Adipose tissue (tissue), 3 donors: Measurements from ENCODE around the gene HIBCH. TPM values are rescaled to one million over a fixed set of nuclear protein-coding genes. Genes with fewer than 3 reads are reported as not detected.

Experiments used
- H3K27ac ChIP-seq: one replicate; pipeline ENCODE4 v1.5.1; 2013; ENCODE audit warnings: low read depth, low read length
- WGBS, 3 donors: extraction: QIAGEN DNeasy Blood & Tissue Kit; methylation state at CpG; one replicate each; pipeline ENCODE4 v1.1.7; 2013; 5-methylcytosine and 5-hydroxymethylcytosine counted together
- polyA plus RNA-seq, 3 donors: library from polyadenylated mRNA; stranded (reverse); fragments of 200-250 nt; gene quantifications; one replicate each; pipeline ENCODE4 v1.2.3, GENCODE V29; 2013
- donor health status: healthy with polysubstance abuse.
- donor health status: Bipolar disorder and iron deficiency.
- donor health status: healthy.

HIBCH gene
- polyA plus RNA-seq, 3 donors: 14.9 to 29.0 (median 19.0) TPM

DNA sequence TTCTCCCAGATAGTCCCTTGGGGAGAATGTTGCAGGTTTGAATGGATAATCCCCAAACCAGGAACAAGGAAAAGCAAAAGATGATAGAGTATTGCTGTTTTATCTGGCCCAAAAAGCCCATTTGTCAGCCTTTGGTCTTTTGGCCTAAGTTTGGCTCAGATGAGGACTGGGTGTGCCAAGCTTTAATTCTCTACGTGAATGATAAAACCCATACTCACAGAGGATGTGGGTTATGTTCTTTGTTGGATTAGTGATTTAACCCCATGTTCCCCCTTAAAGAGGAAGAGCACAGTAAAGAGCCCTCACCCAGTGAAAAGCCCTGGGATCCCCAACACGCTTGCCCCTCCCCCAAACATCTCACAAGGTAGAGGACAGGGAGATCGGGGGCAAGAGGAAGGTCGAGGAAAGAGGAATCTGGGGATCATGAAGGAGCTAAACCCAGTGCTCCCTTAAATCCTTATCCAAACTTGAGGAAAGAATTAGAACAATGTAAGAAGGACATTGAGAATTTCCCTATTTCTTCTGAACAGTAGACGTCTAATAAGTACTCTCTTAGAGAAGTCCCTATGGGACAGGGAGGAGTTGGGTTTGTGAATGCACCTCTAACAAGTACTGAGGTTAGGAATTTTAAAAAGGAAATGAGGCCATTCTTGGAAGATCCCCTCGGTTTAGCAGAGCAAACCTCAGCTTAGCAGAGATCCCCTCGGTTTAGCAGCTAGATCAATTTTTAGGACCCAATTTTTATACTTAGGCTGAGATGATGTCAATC lies 105.0 kb downstream of the HIBCH start:
- 51 to 70% (median 57%) methylated on average over 7 of the region's 7 CpGs for WGBS, 3 donors
- H3K27ac ChIP-seq: no peak overlapping the region

DNA sequence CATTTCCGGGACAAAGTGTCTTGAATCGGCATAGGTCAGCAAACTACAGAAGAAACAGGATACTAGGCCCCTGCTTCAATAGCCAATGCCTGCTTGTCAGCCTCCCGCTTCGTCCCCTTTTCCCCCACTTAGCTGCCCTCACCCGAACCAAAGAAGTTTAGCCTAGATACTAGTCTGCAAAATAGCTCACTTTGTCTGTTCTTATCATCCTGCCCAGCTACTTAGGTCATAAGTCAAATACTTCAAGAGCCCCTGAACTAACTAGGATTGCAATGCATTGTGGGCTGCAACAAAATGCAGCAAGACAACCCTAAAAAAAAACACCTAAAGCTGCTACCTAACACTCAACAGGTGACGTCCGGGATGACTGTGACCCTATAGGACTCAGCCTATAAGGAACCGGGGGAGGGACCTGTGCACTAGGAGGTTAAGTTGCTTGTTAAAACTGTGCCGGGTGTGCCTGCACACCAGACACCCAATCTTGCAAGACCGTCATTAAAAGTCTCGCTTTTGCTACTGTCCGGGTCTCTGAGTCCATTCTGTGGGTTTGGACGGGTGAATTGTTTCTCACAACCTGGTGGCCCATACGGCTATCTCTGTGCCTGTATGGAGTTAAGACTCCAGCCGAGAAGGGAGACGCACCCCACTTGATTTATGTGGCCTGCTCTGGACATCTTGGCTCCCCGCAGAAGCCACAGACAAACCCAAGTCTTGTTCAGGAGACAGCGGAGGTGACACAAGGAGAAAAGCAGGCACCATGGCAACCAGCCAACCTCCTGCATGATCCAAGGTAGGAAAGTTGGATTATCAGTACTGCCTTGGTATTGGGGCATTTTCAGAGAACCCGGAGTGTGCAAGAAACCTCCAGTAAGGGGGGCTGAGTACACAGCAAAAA lies 105.9 kb downstream of the HIBCH start:
- WGBS, 3 donors: 85 to 94% (median 89%) methylated on average over 19 of the region's 19 CpGs
- H3K27ac ChIP-seq: no peak overlapping the region

DNA sequence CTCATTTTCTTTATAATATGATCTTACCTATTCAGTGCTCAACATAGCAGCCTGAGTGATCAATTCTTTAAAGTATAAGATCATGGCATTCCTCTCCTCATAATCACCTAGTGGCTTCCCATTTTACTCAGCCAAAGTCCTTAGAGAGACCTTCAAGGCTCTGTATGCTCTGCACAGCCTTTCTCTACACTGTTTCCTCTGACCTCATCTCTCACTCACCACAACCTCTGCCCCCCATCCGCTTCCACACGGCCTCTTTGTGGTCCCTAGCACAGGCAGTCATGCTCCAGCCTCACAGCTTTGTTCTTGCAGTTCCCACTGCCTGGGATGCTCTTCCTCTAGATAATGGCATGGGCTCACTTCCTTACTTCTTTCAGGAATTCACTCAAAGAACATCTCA lies 109.2 kb downstream of the HIBCH start:
- WGBS, 3 donors: 46 to 95% (median 68%) methylated on average over 2 of the region's 2 CpGs
- H3K27ac ChIP-seq: no peak overlapping the region

DNA sequence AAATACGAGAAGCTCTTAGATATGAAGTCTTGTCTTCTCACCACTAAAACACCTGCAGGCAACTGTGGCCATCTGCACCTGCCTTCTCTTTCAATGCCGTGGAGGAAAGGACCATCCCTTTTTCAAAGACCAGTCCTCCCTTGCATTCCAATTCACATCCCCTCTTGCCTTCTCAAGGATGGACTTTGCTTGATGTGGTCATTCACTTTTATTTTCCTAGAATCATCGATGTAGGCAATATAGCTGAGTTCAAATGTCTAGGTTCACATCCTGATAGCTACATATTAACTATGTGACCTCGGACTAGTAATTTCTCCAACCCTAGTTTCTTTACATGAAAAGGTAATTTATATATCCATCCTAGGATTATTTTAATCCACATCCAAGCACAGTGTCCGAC lies 110.1 kb downstream of the HIBCH start:
- no peak overlapping the region for H3K27ac ChIP-seq
- WGBS, 3 donors: 89 to 98% (median 95%) methylated on average over 5 of the region's 5 CpGs

DNA sequence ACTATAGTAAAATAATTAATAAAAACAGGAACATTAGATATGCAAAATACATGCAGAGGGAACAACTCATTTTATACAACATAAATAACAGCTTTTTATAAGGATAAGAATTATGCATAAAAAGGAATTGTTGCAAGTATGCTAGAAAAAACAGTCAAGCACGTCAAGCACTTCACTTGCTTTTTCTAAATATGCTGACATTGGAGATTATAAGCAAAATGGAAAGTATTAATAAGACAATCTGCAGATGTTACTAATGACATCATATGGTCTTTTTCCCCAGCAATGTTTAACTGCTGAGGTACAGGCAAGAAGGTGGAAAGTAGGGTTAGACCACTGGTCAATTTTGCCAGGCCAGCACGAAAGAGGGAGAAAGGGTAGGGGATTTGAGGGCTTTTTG lies 111.7 kb downstream of the HIBCH start:
- H3K27ac ChIP-seq: no peak overlapping the region
- WGBS, 3 donors: 67 to 76% (median 73%) methylated on average over 2 of the region's 2 CpGs

DNA sequence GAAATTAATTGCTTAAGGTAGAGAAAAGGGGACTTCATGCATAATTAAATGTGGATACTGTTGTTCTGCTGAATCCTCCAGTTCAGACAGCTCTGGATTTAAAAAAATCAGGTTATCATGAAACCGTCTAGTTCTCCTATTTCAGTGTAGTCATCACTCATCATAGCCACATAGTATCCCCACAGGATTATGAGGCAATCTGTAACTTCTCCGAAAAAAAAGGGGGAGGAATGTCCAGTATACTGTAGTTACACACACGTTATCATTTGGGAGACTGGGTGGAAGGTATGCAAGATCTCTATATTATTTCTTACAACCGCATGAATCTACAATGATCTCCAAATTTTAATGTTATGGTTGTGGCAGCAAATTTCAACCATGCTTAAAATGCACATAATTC lies 114.0 kb downstream of the HIBCH start:
- WGBS, 3 donors: 62 to 79% (median 63%) methylated on average over 4 of the region's 4 CpGs

DNA sequence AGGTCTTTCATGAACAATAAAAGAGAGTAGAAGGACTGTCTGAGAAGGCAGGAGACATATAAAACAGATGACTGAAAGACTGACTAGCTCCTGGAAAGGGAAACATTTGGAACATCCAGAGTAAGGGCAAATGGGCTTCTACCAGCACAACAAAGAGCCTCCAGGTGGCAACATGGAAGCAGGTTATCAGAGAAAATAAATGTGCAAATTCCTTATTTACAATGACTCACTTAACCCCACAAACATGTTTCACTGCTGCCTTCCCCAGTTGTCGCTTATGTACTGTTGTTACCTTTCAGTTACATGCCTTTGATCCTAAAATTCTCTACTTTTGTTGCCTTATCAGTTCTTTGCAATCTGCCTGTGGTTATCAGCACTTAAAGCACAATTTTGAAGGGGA lies 117.0 kb downstream of the HIBCH start:
- no peak overlapping the region for H3K27ac ChIP-seq
- WGBS, 3 donors: 88 to 96% (median 93%) methylated on average over 1 of the region's 1 CpG

More for the DNA sequence above, 114.0 kb downstream of the HIBCH start:
- H3K27ac ChIP-seq: no peak overlapping the region

DNA sequence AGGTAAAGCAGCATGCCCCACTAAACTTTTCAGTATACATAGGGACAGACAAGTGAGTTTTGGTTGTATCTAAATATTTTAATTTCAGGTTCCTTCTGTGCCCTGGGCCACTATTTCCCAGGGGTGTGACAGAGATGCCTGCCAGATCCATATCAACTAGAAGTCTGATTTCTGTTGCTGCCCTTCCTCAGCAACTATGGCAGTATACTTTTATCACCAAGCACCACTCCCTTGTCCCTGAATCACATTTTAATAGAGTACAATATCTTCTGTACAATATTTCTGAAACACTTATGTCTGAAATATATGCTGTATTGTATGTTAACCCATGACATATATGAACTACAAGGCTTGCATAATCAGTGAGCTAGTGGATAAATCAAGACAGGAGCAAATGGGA lies 117.6 kb downstream of the HIBCH start:
- no peak overlapping the region for H3K27ac ChIP-seq

DNA sequence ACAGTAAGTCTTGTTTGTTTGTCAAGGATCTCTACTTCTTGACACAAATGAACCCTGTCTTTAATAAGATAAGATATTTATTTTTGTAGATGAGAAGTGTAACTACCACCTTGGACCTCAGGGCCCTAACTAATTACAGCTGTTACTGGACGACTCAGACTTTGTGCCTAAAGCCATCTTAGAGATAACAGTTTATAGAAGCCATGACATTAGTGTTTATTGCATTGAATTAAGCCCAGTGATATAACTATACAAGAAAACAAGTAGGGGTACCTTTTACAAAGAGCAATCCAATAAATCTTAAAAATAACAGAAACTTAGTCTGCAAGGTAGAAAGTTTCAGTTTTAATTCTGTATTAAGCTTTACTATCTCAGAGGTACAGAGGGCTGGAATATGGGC lies 119.0 kb downstream of the HIBCH start:
- WGBS, 3 donors: 61 to 85% (median 74%) methylated on average over 1 of the region's 1 CpG
- H3K27ac ChIP-seq: no peak overlapping the region

DNA sequence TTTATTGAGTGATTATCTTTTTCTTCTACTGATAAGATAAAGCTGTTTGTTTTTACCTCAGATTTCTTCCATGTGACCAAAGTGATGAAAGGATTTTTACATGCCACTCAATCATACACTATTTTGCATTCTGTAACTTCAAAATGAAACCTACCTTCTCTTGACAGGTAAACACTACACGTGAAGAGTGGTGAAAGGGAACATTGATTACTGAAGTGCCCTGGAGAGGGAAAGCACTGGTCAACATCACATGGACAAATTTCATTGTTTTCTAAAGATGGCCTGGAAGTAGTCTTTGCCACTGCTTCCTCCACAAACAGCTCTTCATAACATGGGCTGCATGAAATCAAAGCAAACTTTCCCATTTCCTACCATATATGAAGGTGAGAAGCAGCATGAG lies 120.1 kb downstream of the HIBCH start:
- WGBS, 3 donors: 30 to 93% (median 91%) methylated on average over 1 of the region's 1 CpG
- H3K27ac ChIP-seq: no peak overlapping the region

DNA sequence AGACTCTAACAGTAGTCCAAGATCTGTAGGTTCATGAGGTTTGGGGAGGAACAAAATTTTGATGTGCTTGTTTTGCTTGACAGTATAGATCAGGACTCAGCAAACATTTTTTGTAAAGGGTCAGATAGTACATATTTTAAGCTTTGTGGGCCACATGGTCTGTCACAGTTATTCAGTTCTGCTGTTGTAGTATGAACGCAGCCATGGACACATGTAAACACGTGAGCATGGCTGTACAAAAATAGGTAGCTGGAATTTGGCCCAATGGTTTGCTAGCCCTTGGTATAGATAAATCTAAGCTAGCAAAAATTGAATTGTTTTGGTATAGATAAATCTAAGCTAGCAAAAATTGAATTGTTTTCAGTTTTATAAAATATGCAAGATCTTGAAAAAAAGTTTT lies 120.5 kb downstream of the HIBCH start:
- 48 to 89% (median 79%) methylated on average over 2 of the region's 2 CpGs for WGBS, 3 donors
- H3K27ac ChIP-seq: no peak overlapping the region

DNA sequence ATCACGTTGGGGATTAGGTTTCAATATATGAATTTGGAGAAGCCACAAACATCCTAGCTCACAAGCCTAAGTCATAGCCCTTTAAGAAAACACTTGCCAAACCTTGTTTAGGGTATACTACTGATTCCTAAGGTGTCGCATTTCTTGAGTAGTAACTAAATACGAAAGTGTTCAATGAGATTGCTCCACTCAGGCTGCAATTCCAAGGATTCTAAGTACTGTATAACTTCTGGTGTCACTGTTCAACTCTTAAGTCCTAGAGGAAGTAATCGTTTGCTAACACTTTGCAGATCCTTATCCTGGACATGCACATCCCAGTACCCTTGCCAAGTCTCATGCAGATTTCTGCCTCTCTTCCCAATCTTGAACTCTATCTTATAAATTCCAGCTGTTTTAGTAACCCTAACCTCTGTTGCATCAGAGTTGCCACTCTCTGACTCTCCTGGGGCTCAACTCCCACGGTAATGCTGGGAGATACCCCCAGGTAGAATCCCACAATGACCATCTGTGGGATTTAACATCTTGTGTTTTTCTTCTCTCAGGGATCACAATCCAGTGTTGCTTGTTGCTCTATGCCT lies 122.4 kb downstream of the HIBCH start:
- no peak overlapping the region for H3K27ac ChIP-seq
- WGBS, 3 donors: 71 to 89% (median 71%) methylated on average over 5 of the region's 5 CpGs

DNA sequence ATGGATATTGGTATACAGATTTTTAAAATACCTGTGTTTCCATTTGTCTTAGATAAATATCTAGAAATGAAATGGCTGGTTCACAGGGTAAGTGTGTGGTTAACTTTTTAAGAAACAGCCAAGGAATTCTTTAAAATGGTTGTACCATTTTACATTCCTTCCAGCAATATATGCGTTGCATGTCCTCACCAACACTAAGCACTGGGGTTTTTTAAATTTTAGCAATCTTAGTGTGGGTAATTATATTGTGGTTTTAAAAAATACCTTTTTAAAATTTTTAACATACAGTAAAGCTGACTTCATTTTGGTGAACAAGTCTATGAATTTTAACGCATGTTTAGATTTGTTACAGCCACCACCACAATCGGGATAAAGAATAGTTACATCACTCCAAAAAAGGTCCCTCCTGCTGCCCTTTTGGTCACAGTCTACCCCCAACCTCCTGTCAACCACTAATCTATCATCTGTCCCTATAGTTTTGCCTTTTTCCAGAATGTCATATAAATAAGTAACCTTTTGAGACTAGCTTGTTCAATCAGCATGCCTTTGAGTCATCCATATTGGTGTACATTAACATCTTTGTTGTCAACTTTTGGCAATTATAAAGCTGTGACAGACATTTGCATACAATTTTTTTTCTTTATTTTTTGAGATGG lies 129.0 kb downstream of the HIBCH start:
- WGBS, 3 donors: 98 to 100% (median 99%) methylated on average over 3 of the region's 3 CpGs
- no peak overlapping the region for H3K27ac ChIP-seq

DNA sequence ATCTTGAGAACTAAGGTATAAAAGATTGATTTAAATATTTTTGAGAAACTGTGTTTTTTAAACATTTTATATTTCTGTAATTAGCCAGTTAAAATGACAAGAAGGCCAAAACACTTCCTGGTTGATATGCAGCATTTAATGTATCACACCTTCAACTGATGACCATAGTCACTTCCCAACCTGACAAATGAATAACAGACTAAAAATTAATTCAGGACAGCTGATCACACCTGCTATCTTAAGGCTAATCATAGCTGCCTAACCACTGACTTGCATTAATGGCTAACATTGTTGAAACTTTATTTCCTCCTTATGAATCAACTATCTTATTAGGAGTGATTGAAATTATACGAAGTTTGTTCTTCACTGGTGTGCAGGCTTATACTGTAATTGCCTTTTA lies 131.3 kb downstream of the HIBCH start:
- WGBS, 3 donors: 72 to 84% (median 81%) methylated on average over 1 of the region's 1 CpG
- no peak overlapping the region for H3K27ac ChIP-seq

DNA sequence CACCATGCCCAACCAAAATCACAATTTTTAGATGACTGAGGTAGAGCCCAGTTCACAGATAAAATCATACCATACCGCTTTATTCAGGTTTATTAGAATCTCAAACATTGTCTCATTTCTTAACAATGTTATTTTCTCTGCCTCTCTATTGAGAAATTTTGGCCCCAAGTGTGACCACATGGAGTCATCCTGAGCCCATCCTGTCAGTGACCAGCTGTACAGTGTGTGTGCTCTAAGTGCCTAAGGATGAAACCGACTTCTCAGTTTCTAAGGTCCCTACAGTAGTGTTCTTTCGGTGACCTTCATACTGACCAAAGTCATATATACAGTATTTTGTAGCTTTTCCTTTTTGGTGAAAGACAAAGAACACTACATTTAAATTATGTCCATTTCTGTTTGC lies 133.4 kb downstream of the HIBCH start:
- no peak overlapping the region for H3K27ac ChIP-seq
- WGBS, 3 donors: 72 to 95% (median 86%) methylated on average over 3 of the region's 3 CpGs

DNA sequence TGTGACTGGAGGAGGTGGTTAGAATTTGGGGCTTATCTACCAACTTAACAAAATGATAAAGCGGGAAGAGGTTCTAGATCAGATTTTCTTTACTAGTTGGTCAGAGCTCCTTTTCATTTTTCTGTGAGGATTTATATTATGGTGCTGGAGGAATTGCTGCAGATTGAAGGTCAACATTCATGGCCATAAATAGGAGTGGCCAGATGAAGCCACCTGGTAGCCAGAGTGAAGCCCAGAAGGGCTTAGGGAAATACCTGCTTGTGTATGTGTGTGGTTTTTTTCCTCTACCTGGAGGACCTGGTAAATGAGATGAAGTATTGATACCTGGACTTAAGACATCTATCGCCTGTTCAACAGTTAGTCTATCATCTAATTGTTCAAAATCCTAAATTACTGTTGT lies 134.2 kb downstream of the HIBCH start:
- WGBS, 3 donors: 92 to 98% (median 94%) methylated on average over 2 of the region's 2 CpGs
- H3K27ac ChIP-seq: no peak overlapping the region

DNA sequence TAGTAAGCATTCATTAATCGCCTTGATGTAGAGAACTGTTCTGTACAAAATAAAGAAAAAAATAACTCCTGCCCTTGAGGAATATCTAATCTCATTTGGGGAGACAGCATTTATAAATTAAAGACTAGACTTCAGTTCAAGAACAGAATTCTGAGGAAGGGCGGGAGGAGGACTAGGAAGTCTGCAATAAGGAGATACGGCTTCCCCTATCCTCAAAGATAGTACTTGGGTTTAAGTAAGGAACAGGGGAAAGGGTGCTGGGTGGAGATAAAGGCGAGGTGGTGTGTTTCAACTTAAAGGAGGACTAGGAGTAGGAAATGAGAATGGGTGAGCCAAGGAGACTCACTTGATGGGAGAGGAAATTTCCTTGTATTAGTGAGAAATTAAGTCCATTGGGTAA lies 135.2 kb downstream of the HIBCH start:
- WGBS, 3 donors: 60 to 67% (median 64%) methylated on average over 4 of the region's 4 CpGs
- no peak overlapping the region for H3K27ac ChIP-seq

DNA sequence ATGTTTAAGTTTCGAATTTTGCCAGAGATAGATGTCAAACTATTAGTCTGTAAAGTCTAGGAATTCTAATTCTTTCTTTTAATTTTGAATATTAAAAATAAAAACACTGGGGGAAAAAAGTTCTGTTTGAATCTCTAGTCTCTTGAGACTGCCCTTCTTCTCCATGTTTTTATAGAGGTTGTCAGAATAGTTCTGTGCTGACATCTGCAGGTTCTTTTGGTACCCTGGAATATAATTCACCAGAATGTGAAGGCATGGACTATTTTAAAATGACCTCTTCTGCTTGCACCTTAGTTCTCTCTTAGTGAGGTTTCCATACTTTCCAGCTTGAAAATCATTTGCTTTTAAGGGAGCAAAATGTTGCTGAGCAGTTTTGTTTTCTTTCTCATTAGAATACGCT lies 136.1 kb downstream of the HIBCH start:
- 58 to 79% (median 76%) methylated on average over 2 of the region's 2 CpGs for WGBS, 3 donors
- no peak overlapping the region for H3K27ac ChIP-seq

DNA sequence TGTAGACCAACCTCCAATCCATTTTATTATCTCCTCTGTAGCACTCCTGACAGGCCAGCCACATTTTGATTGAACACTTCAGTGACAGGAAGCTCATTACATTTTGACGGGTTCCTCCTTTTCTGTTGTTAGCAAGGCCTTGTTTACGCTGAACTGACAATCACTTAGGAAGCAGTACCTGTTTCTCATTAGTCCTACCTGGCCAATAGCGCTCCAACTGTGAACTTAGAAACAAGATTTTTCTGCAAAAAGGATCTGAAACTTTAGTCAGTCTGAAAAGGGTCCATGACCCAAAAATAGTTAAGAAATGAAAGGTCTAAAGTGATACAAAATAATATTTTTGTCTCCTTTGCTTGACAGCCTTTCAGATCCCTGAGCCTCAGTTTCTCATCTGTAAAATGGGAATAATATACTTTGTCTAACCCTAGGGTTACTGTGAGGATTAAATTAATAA lies 137.5 kb downstream of the HIBCH start:
- no peak overlapping the region for H3K27ac ChIP-seq
- 57 to 67% (median 59%) methylated on average over 3 of the region's 3 CpGs for WGBS, 3 donors
